AG04450 (cell line): ENCODE results near the gene ABHD12B. TPM values are rescaled to one million over a fixed set of nuclear protein-coding genes. Genes with fewer than 3 reads are reported as not detected.

Experiments used
- CTCF ChIA-PET: fragments of 300-600, 350-600 bp; formaldehyde crosslinking; extraction: SDS; loops from one replicate; lab custom pipeline; 2022; ENCODE audit warnings: antibody characterized with exemption, inconsistent platforms; lab: Charles Lee
- POLR2A ChIA-PET: fragments of 350-600 bp; formaldehyde crosslinking; extraction: SDS; loops from one replicate; lab custom pipeline; 2021; ENCODE audit warnings: antibody characterized with exemption, inconsistent platforms; lab: Yijun Ruan, JAX
- DNase-seq: peaks from one replicate; pipeline ENCODE4 v3.0.0-alpha.2; 2011; ENCODE audit warnings: low read depth, low spot score
- H3K27ac ChIP-seq: one replicate; pipeline ENCODE4 v1.5.1; 2012; ENCODE audit warnings: low read depth, low read length, control low read depth
- H3K27me3 ChIP-seq: one replicate; pipeline ENCODE4 v1.6.0; 2012; ENCODE audit warnings: low read length; ENCODE audit not compliant: control insufficient read depth, insufficient read depth
- H3K4me3 ChIP-seq: 2 replicates; pipeline ENCODE4 v1.5.1; 2011; ENCODE audit warnings: mild to moderate bottlenecking, low read depth, low read length, control low read depth
- H3K9me3 ChIP-seq: 2 replicates; pipeline ENCODE4 v1.5.1; 2012; ENCODE audit warnings: low read length; ENCODE audit not compliant: control insufficient read depth, insufficient read depth
- polyA plus RNA-seq: library from polyadenylated mRNA; depleted of rRNA; stranded (reverse); fragments of >200 nt; gene quantifications from 2 replicates; pipeline ENCODE4 v1.2.3, GENCODE V29; 2011
- TF ChIP-seq, protein P1 (sequence below): IDR thresholded peaks from 2 replicates; pipeline ENCODE4 v1.5.1; 2011; ENCODE audit warnings: low read depth, low read length, control low read depth, inconsistent platforms

ABHD12B gene
- polyA plus RNA-seq, 1 experiment = 0.32 TPM

DNA sequence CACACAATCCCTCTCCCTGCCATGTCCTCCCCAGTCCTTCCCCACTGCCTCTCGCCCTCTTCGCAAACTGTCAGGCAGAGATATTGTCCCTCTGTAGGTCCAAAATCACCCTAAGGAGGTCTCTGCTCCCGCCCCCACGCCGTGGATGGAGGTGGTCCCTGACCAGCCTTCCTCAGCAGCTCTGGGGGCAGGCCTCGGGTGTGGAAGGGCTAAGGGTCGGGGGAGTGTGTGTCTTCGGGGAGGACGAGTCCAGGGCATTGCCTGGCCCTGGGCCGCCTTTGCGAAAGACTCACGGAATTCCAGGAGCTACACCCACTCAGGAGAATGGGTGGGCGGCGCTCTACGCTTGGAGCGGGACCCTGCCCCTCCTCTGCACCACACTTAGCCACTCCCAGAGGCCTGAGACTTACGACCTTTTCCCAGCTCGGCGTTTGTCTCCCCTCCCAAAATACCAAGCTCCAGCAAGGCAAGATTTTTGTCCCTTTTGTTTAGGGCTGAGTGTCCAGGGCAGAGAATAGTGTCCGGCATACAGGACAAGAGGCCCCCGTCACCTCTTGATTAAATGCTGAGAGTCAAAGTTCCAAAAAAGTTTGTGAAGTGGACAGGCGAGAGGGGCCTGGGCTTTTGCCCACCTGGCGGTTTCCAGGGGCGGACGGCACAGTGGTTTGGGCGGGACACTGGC is 71.5 kb downstream of the ABHD12B start:
- POLR2A ChIA-PET = interaction anchor here (1.1 kb wide), 1 partner anchor 21 kb away, joined by 3 read pairs; no protein-coding TSS in a partner anchor
- no peaks in the 10 kb centered on the region for H3K9me3 ChIP-seq
- peak overlapping the region; percentile 11 for H3K27ac ChIP-seq
- TF ChIP-seq, protein P1, sequence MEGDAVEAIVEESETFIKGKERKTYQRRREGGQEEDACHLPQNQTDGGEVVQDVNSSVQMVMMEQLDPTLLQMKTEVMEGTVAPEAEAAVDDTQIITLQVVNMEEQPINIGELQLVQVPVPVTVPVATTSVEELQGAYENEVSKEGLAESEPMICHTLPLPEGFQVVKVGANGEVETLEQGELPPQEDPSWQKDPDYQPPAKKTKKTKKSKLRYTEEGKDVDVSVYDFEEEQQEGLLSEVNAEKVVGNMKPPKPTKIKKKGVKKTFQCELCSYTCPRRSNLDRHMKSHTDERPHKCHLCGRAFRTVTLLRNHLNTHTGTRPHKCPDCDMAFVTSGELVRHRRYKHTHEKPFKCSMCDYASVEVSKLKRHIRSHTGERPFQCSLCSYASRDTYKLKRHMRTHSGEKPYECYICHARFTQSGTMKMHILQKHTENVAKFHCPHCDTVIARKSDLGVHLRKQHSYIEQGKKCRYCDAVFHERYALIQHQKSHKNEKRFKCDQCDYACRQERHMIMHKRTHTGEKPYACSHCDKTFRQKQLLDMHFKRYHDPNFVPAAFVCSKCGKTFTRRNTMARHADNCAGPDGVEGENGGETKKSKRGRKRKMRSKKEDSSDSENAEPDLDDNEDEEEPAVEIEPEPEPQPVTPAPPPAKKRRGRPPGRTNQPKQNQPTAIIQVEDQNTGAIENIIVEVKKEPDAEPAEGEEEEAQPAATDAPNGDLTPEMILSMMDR = no peak
- no peak for DNase-seq
- CTCF ChIA-PET = interaction anchor here (1.2 to 1.3 kb wide), 2 partner anchors 16 to 83 kb away, joined by 3 to 7 read pairs; no protein-coding TSS in a partner anchor
- H3K4me3 ChIP-seq = peak overlapping the region; percentile 88
- no peaks in the 10 kb centered on the region for H3K27me3 ChIP-seq

DNA sequence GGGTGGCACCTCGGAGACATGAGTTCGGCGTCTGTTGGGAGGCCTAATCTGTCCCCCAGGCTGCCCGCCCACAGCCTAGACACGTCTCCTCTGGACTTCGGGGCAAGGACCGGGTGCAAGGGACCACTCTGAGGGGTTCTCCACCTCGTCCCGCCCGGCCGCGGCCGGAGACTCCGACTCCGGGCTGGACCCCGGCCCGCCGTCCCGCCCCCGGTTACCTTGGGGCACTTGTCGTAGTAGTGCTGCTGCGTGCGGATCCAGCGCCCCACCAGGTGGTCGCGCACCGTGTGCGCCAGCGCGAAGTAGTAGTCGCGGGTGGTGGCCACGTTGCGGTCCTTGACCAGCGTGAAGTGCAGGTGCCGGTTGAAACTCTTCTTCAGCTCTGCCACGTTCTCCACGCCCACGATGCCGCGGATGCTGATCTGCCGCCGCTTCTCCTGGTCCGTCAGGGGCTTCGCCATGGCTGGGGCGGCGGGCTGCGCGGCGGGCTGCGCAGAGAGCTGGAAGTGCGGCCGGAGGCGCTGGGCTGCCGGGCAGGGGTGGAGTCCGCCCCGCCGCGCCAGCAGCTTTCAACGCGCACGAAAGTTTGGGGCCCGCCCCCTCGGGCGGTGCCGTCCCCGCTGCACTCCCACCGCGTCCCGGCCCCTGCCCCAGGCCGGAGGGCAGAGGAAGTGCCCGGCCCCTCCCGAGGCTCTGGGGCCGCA is 72.2 kb downstream of the ABHD12B start, which contains the start of gene PYGL:
Gene PYGL, minus strand, starts transcription at position 541 of the 704 bp plus-strand sequence. Its CDS starts 80 bp downstream, at position 461.
- DNase-seq = no peak
- peak within 1 kb of the TSS; percentile 39 for H3K27ac ChIP-seq
- CTCF ChIA-PET = interaction anchor here (1.2 to 1.3 kb wide), 2 partner anchors 15 to 84 kb away, joined by 3 to 7 read pairs; no protein-coding TSS in a partner anchor
- POLR2A ChIA-PET = interaction anchor here (0.5 to 1.1 kb wide), 5 partner anchors 17 to 276 kb away, joined by 3 to 4 read pairs (median 3); partner anchors contain the start of gene SAV1
- H3K9me3 ChIP-seq = 0 out of 2 replicates have a peak, but pooled peaks cover 3% of the 10 kb centered on the region
- TF ChIP-seq, protein P1 = no peak
- peak within 1 kb of the TSS; percentile 88 for H3K4me3 ChIP-seq
- no peaks in the 10 kb centered on the region for H3K27me3 ChIP-seq

DNA sequence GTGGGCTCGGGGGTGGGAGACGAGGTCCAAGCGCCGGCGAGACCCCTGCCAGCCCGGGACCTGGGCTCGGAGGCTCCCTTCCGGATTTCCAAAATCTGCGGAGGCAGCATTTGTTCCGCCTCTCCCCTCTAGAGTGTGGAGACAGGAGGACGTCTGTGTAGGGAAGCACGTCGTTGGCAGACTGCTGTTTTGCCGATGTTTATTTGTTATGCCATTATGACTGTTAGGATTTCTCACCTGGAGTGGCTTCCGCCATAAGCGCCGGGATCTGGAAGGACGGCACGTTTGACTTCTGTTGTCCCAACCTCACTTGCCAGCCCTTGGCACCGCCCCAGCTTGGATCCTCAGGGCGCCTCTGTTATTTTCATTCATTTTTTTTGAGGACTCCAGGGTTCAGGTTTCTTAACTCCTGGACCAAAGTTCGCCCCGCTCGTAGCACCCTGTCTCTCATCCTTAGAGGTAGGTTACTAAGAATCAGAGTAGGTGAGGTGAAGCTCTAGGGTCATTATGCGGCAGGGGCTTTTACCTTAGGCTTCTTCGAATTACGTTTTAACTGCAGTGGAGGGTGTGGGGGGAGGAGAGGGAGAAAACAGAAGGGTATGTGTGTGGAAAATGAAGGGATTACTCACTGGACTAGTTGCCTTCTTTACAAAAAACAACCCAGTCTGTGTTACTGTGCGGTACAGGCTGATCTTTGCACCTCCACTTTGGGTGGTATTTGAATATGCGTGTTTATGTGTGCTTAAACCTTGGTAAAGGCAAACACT is 73.0 kb downstream of the ABHD12B start:
- no peak for DNase-seq
- POLR2A ChIA-PET = interaction anchor here (0.5 to 1.1 kb wide), 5 partner anchors 16 to 277 kb away, joined by 3 to 4 read pairs (median 3); partner anchors contain the start of gene SAV1

DNA sequence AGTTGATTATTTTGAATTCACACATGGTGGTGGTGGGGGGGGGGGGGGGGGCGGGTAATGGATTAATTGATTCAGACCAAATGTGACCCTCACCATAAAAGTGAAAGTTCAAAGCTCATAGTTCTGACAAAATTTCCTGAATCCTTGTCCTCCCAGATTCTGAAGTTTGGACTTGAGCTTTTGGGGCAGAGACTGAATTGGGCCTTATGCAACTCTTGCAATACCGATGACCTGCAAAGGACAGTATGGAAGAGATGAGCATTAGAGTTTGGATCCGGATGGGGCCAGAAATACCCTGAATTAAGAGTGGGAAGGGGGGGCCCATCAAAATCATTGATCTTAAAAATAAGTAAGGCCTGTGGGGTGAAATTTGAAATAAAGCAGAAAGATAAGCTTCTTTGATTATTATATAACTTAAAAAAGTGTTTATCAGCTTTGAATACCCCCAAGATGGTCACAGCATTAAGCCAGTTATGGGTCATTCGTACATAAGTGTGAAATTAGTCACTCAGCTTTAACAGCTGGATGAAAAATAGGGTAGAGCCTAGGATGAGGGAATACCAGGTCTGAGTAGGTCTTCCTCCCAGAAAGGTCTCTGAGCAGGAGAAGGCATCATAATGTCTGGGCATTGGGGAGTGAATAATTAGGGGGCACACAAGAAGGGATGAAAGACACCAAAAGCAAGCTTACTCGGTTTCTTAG is 74.5 kb downstream of the ABHD12B start:
- CTCF ChIA-PET = interaction anchor here (0.9 to 1.6 kb wide), 2 partner anchors 9 to 18 kb away, joined by 3 to 9 read pairs; no protein-coding TSS in a partner anchor
- POLR2A ChIA-PET = no interaction called here
- H3K4me3 ChIP-seq = no peak overlapping the region
- H3K27ac ChIP-seq = no peak overlapping the region
- TF ChIP-seq, protein P1 = no peak
- H3K9me3 ChIP-seq = 0 out of 2 replicates have a peak, but pooled peaks cover 4% of the 10 kb centered on the region
- no peaks in the 10 kb centered on the region for H3K27me3 ChIP-seq
- DNase-seq = no peak

More for the DNA sequence above, 73.0 kb downstream of the ABHD12B start:
- Histone ChIP-seq H3K27me3 (no peaks in the 10 kb centered on the region), H3K4me3 (peak overlapping the region; percentile 88), H3K27ac (peak overlapping the region; percentile 39), H3K9me3 (0 out of 2 replicates have a peak, but pooled peaks cover 4% of the 10 kb centered on the region)
- CTCF ChIA-PET = interaction anchor here (1.2 to 1.3 kb wide), 2 partner anchors 14 to 84 kb away, joined by 3 to 7 read pairs; no protein-coding TSS in a partner anchor
- TF ChIP-seq, protein P1 = no peak
